Panc1 (cell line): ENCODE measurements around the gene APOOL.

Experiments used
- TF ChIP-seq, protein P1 (sequence below): fragments of 450-650 bp; IDR thresholded peaks from 2 replicates; pipeline ENCODE4 v1.5.1; 2017; ENCODE audit warnings: mild to moderate bottlenecking
- TF ChIP-seq, protein P2 (sequence below), 2 experiments: IDR thresholded peaks; 2 replicates each; pipeline ENCODE4 v1.6.1; 2011 to 2012; ENCODE audit warnings: low read depth in 2 of 2, control low read depth in 1 of 2, low read length in 1 of 2, mild to moderate bottlenecking in 1 of 2, moderate library complexity in 1 of 2; ENCODE audit not compliant: insufficient read depth in 1 of 2

GRCh38 chrX:85017721-85018120, 14.0 kb downstream of the APOOL start:
- TF ChIP-seq, protein P1, sequence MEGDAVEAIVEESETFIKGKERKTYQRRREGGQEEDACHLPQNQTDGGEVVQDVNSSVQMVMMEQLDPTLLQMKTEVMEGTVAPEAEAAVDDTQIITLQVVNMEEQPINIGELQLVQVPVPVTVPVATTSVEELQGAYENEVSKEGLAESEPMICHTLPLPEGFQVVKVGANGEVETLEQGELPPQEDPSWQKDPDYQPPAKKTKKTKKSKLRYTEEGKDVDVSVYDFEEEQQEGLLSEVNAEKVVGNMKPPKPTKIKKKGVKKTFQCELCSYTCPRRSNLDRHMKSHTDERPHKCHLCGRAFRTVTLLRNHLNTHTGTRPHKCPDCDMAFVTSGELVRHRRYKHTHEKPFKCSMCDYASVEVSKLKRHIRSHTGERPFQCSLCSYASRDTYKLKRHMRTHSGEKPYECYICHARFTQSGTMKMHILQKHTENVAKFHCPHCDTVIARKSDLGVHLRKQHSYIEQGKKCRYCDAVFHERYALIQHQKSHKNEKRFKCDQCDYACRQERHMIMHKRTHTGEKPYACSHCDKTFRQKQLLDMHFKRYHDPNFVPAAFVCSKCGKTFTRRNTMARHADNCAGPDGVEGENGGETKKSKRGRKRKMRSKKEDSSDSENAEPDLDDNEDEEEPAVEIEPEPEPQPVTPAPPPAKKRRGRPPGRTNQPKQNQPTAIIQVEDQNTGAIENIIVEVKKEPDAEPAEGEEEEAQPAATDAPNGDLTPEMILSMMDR = no peak
- TF ChIP-seq, protein P2, sequence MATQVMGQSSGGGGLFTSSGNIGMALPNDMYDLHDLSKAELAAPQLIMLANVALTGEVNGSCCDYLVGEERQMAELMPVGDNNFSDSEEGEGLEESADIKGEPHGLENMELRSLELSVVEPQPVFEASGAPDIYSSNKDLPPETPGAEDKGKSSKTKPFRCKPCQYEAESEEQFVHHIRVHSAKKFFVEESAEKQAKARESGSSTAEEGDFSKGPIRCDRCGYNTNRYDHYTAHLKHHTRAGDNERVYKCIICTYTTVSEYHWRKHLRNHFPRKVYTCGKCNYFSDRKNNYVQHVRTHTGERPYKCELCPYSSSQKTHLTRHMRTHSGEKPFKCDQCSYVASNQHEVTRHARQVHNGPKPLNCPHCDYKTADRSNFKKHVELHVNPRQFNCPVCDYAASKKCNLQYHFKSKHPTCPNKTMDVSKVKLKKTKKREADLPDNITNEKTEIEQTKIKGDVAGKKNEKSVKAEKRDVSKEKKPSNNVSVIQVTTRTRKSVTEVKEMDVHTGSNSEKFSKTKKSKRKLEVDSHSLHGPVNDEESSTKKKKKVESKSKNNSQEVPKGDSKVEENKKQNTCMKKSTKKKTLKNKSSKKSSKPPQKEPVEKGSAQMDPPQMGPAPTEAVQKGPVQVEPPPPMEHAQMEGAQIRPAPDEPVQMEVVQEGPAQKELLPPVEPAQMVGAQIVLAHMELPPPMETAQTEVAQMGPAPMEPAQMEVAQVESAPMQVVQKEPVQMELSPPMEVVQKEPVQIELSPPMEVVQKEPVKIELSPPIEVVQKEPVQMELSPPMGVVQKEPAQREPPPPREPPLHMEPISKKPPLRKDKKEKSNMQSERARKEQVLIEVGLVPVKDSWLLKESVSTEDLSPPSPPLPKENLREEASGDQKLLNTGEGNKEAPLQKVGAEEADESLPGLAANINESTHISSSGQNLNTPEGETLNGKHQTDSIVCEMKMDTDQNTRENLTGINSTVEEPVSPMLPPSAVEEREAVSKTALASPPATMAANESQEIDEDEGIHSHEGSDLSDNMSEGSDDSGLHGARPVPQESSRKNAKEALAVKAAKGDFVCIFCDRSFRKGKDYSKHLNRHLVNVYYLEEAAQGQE (IDR thresholded peaks at IDR 0.05; ENCODE audit: insufficient read depth in 1 of 2, low read depth in 2 of 2, low read length in 1 of 2) = no peak
